Epidermal melanocyte (primary cell): ENCODE measurements around the gene TLE7.
A peak's percentile ranks its signal among the peaks of the same experiment; 100 is the strongest.

Experiments
- DNase-seq: peaks from one replicate; pipeline ENCODE4 v3.0.0; 2011; ENCODE audit warnings: low spot score; ENCODE audit not compliant: insufficient read length

The TLE7 gene

GRCh38 chr16:71413341-71413740 is 28.5 kb downstream of the TLE7 start:
- DNase-seq = no peak

GRCh38 chr16:71412270-71413160 is 29.3 kb downstream of the TLE7 start:
- DNase-seq = peak; percentile 86

GRCh38 chr16:71410146-71410545 is 31.7 kb downstream of the TLE7 start:
- no peak for DNase-seq

GRCh38 chr16:71409011-71409775 is 32.7 kb downstream of the TLE7 start:
- no peak for DNase-seq

GRCh38 chr16:71408536-71408935 is 33.3 kb downstream of the TLE7 start:
- no peak for DNase-seq

- DNase-seq = no peak
Measured at GRCh38 chr16:71407731-71408130, 34.1 kb downstream of the TLE7 start.

GRCh38 chr16:71406724-71407123 is 35.1 kb downstream of the TLE7 start:
- no peak for DNase-seq

GRCh38 chr16:71406316-71406715 is 35.5 kb downstream of the TLE7 start:
- no peak for DNase-seq

GRCh38 chr16:71404364-71404763 is 37.5 kb downstream of the TLE7 start:
- DNase-seq = no peak

- DNase-seq = no peak
Measured at GRCh38 chr16:71402674-71403073, 39.2 kb downstream of the TLE7 start.

GRCh38 chr16:71402007-71402406 is 39.8 kb downstream of the TLE7 start:
- DNase-seq = no peak

GRCh38 chr16:71399801-71400563 is 41.9 kb downstream of the TLE7 start:
- DNase-seq = no peak

- DNase-seq = no peak
Measured at GRCh38 chr16:71396594-71396993, 45.3 kb downstream of the TLE7 start.

GRCh38 chr16:71389330-71389729 is 52.5 kb downstream of the TLE7 start:
- no peak for DNase-seq

GRCh38 chr16:71387045-71387871 is 54.6 kb downstream of the TLE7 start:
- DNase-seq = no peak

GRCh38 chr16:71384073-71384724 is 57.7 kb downstream of the TLE7 start:
- DNase-seq = no peak

- DNase-seq = no peak
Measured at GRCh38 chr16:71383054-71383773, 58.6 kb downstream of the TLE7 start.

- no peak for DNase-seq
Measured at GRCh38 chr16:71380831-71381230, 61.0 kb downstream of the TLE7 start.
